IPS-NIHi11 (cell line): ENCODE measurements around the gene SMR3A.

Source experiments
- DNase-seq: peaks from one replicate; pipeline ENCODE4 v3.0.0; 2012; ENCODE audit warnings: mixed read lengths, low spot score

SMR3A gene

DNA sequence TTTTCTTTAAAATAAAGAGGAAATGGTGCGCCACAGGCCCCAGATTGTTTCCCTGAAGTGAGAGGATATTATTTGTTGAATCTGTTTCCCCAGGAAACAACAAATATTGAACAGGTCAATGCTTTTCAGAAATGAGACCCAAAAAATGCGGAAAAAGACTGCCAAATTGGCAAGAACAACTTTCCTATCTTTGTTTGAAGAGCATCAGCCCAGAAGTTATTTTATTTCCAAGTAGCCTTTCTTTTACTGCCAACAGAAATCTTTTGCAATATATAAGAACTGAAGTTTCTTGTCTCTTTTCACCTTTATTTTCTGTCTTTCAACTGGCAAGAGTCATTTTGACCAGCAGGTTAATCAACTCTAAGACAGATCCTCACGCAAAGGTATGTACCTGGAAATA is at the start of gene SMR3A:
SMR3A (plus strand) TSS at position 301 of the 400 bp plus-strand sequence. CDS start 1,356 bp downstream, outside the sequence.
- DNase-seq, result no peak

DNA sequence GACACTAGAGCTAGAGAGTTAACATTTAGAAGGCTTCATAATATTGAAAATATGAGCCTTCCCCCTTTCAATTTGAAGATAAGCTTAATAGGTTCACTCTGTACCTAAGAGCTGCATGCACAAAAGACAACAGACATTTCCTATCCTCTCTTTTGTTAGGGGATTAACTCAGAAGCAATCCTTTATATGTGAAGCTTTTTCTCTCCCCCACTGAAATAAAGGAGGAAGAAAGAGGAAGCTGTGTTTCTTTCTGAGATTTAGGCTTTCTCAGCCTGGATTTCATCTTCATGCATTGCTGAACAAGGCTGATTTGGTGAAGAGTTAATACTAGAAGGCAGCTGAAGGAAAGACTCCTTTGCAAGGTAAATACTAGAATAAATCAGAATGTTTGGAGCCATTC is 46.8 kb upstream of the SMR3A start:
- no peak for DNase-seq

DNA sequence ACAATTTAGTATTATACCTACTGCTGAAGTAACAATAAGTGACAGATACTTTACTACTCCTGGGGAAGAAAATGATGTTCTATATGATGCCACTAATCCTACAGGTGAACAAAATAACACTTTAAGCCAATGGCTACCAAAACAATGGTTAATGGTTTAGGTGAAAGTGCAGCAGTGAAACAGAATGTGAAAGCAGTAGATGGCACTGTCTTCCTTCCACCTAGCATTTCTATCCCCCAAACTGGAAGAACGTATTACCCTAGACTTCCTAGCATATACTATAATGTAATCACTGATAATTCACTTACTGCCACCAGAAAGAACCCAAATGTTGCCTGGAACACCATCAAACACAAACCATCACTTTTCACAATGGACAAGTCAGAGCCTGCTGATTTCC is 44.6 kb upstream of the SMR3A start:
- no peak for DNase-seq

DNA sequence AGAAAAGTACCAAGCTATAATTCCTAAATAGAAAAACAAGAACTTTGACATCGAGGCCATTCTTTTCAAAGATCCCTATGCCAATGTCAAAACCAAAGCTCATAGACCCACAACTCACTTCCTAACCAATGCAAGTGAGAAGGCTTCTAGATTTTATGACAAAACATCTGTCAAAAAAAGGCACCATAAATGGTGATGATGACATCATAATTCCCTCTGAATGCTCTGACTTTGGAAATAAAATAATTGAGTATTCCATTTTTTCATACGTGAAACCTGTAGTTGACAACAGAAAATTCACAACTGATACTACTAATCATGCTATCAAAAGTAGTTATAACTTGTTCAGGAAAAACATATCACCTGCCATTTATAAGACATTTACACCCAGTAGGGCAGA is 34.5 kb upstream of the SMR3A start:
- no peak for DNase-seq

DNA sequence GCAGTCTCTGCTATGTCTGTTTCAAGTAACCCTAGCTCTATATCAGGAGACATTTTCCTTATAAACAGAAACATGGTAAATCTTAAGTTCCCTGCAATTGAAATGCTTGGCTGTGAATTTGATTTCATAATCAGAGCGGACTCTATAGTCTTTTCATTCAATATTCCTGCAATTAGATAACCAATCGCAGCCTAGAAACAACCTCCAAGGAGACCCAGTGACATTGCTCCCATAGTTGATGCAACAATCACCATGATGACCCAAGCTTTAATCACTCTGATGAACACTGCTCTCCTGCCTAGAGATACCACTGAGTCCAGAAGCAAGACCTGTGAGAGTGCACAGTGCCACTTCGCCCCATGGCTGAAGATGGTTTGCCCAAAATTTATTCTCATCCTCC is 25.9 kb upstream of the SMR3A start, which contains the start of gene CABS1:
CABS1 (plus strand) TSS at position 301 of the 400 bp plus-strand sequence; CDS start at position 360, 59 bp downstream.
- no peak for DNase-seq

DNA sequence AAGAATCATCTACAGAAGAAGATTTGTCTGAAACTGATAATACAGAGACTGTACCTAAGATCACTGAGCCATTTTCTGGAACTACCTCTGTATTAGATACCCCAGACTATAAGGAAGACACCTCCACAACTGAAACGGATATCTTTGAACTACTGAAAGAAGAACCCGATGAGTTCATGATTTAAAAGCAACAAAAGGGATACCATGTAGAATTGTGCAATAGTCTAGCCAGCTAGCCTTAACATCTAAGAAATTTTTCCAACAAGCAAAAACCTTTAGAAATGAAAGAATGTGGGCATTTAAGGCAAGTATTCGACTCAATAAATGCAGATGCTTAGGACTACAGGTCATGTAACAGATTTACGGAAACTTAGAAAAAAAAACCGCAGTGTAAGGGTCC is 24.5 kb upstream of the SMR3A start:
- no peak for DNase-seq

DNA sequence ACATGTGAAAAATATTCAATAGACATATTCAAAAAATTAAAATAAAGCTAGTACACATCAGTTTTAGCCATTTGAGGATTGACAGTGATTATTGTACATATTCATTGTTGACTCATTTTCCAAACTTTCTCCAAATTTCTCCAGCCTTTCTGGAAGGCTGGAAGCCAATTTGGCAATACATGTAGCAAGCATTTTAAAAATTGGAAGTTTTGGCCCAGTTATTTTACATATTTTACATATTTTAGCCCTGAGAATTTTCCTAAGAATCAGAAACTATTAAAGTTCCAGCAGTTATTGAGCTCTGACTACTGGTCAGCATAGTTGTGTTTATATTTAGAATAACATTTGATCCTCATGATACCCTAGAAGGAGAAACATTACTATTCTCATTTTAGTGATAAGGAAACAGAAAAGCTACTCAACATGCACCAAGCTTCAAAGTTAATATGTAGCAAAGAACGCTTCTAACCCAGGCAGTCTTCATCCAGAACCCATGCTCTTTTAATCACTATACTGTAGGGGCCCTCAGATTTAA is 22.6 kb upstream of the SMR3A start:
- DNase-seq, result no peak

DNA sequence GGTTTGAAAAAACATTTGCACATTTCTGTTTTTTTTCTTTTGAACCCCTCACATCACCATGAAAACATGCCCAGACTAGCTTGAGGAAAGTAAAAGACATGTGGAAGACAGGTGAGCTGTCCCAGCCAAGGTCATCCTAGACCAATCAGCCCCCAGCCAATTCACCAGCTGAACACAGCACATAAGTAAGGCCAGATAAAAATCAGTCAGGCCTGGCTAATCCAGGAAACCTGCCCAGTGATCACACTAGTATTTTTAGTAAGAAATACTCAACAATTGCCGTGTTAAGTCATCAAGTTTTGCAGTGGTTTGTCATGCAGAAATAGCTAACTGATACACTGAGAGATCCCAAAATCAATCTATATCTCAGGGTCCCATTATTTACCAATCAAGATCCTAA is 4.4 kb upstream of the SMR3A start:
- DNase-seq, result no peak

DNA sequence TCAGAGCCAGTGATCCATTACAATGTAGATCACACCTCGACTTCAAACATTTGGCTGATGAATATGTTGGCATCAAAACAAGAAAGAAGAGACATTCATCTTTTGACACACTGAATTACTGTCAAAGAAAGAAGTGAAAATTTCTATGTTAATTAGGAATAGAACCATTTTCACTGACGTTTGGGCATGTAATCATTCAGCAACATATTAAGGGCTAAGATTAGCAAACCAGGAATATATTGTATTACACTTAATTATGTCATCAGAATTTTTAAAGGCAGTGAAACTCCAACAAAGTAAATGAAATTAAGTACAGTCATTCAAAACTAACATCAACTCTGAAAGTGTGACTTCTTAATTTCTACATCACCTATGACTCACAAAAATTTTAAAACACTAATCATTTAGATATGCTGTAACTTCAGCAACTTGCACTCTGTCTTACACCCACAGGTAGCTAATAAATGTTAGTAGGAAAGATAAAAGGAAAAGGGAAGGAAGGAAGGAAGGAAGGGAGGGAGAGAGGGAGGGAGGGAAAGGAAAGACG is 1.4 kb upstream of the SMR3A start:
- no peak for DNase-seq

DNA sequence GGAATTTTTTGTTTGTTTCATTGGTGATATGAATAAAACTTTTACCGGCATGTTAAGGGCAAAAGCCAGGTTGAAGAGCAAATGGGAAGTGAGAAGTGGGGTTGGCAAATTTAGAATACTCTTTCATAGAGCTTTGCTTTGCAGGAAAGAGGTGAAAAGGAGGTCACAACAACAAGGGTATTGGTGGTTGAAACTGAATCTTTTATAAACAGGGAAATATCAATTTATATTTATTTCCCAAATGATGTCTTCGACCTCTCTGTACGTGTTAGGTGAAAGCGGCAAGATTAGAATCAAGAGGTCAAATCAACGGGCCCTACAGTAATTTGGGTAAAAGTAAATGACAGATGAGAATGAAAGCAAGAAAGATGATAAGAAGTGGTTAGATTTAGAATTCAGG is 3.4 kb downstream of the SMR3A start:
- no peak for DNase-seq

DNA sequence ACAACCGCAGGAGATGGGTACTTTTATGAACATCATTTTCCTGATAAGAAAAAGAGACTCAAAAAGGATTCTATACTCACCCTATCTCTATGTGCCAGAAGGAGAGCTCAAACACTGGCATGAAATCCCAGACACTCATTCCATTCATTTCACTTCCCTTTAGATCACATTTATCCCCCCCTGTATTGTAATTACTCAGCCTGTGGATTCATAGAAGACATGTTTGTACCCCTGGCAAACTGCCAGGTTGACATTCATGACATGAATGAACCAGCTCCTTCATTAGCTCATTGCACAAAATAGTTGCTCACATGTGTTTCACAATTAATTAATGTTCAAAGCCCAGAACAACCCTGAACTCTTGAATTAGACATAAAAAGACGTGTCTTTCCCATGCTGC is 4.9 kb downstream of the SMR3A start:
- no peak for DNase-seq

DNA sequence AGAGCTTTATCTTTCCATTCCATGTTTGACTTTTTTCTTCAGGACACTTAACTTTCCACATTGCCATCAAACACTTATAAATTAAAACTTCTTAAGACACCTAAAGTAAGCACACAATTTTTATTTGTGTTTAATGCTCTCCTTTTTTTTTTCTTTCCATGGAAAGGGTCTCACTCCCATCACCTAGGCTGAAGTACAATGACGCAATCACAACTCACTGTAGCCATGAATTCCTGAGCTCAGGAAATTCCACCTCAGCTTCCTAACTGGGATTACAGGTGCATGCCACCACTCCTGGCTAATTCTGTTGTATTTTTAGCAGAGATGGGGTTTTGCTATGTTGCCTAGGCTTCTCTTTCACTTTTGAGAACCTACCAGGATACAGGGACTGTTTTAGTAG is 7.3 kb downstream of the SMR3A start:
- no peak for DNase-seq

DNA sequence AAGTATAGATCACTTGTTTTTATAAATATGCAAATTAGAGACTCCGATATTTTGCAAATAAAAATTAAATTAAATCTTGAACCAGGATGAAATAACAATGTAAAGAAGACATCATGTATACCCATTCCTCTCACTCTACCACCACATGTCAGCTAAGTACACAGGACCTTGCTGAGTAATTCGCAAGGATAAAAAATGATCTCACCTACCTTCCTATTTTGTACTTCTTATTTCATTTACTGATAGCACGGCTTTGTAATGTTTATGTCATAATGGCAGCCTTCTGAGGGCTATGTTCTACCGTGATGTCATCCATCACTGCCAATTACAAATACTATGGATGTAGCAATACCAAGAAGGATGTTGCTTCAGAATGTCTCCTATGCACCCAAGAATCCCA is 11.4 kb downstream of the SMR3A start:
- no peak for DNase-seq

DNA sequence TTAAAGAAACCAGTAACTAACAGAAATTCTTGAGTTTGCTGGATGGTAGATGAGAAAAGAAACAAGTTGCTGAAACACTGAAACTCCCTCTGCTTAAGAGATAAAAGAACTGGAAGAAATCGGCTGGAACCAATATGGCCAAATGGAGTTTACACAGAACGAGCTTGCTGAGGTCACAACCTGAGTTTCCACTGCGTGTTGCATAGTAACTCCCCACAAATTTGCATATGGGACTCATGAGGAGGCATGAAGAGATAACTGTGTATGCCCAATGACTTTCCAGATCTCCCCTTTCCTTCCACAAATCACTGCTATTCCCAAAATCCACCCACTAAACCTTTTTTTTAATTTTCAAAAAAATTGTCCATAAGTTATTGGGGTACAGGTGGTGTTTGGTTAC is 12.2 kb downstream of the SMR3A start:
- DNase-seq, result no peak

DNA sequence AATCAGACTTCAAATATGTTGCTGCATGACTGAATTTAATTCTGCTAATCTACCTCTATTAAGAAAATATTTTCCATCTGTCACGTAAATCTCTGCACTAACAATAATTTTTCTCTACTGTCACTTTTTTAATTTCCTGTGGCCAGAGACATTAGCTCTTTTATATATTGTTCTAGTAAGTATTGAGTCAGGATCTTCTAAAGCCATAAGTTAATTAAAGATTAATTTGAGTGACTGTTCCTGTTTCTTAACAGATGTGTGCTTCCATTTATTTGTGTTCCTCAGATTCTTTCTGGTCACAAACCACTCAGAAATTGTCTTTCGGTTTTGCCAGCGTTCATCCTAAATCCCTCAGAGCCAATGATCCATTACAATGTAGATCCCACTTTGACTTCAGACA is 20.0 kb downstream of the SMR3A start:
- no peak for DNase-seq

DNA sequence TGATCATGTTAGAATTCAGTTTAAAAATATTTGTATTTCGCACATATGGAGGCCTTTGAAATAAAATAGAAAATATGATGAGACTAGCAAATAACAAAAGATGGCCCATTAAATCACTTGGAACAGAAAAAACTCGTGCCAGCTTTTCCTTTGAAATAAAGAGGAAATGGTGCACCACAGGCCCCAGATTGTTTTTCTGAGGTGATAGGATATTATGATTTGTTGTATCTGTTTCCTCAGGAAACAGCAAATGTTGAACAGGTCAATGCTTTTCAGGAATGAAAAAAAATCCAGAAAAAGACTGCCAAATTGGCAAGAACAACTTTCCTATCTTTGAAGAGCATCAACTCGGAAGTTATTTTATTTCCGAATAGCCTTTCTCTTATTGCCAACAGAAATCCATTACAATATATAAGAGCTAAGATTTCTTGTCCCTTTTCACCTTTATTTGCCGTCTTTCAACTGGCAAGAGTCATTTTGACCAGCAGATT is 22.2 kb downstream of the SMR3A start, which contains the start of gene SMR3B:
SMR3B (plus strand) TSS at position 441 of the 491 bp plus-strand sequence. CDS start 1,380 bp downstream, outside the sequence.
- DNase-seq, result no peak

DNA sequence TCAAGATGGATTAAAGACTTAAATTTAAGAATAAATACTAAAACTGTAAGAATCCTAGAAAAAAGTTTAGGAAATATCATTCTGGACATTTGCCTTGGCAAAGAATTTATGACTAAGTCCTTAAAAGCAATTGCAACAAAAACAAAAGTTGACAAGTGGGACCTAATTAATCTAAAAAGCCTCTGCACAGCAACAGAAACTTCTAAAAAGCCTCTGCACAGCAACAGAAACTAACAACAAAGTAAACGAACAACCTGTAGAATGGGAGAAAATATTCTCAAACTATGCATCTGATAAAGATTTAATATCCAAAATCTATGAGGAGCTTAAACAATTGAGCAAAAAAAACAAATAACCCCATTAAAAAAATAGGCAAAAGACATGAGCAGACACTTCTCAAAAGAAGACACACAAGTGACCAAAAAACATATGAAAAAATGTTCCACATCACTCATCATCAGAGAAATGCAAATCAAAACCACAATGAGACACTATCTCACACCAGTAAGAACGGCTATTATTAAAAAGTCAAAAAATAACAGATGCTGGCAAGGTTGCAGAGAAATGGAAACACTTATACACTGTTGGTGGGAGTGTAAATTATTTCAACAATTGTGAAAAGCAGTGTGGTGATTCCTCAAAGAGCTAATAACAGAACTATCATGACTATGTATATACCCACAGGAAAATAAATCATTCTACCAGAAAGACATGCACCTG is 31.7 kb downstream of the SMR3A start:
- no peak for DNase-seq

DNA sequence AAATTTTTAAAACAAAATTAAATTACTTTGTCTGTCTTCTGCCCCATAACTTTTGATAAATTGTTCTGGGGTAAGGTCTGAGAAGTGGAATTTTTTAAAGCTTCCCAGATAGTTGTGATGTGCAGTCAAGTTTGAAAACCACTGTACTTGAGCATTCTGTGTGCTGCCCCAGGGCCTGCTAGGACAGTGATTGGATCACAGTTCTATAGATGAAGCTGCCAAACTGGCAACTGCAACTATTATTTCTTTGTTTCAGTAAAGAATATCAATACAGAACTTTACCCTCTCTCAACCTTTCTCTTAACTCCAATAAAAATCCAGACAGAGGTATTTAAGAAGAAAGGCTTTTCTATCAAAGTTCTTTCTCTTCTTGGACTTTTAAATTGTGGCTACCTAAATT is 37.0 kb downstream of the SMR3A start, which contains the start of gene OPRPN:
OPRPN (plus strand) TSS at position 361 of the 400 bp plus-strand sequence. CDS start 1,346 bp downstream, outside the sequence.
- no peak for DNase-seq

DNA sequence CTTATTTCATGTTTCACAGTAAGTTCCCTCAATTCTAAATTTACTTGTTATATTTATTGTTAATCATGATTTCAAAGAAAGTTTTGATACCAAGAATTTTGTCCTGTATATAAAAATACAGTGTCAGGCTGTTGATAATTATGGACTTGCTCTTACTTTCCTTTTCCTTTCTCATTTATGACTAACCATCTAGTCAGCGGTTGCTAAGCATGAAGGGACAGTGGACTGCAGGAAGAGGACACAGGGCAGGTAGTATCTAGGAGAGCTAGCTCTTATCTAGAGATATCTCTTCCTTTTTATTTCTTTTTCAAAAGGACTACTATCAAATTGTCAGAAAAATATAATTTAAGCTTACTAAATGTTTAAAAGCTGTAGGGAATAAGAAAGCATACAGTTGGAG is 38.8 kb downstream of the SMR3A start:
- DNase-seq, result no peak

DNA sequence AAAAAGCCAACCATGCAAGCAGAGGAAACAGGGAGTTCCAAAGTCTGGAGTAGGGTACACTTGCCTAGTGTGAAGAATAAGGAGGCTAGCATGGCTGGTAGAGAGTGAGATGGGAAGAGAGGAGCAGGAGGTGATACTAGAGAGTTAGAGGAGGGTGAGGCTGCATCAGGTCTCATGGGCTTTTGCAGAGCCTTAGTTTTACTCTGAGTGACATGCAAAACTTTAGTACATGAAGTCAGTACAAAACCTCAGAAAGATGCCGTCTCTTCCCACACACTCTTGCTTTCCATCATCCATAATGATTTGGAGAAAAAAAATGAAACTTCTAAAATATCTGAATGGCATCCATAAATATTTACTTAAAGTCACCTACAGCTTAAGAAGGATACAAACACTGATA is 42.2 kb downstream of the SMR3A start:
- DNase-seq, result no peak

DNA sequence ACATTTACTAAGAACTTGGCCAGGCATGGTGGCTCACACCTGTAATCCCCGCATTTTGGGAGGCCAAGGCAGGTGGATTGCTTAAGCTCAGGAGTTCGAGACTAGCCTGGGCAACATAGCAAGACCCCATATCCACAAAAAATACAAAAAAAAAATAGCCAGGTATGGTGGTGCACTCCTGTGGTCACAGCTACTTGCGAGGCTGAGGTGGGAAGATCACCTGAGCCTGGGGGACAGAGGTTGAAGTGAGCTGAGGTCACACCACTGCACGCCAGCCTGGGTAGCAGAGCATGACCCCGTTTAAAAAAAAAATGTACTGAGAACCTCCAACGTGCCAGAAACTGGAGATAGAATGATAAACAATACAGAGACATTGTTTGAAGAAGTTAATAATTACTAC is 45.2 kb downstream of the SMR3A start:
- DNase-seq, result no peak
